Activated CD4-positive, alpha-beta T cell treated with anti-CD3 and anti-CD28 coated beads, Interleukin-2, amount 50 U/mL, for 16 hours (primary cell): ENCODE results near the gene TMEM184B.
A peak's percentile ranks its signal among the peaks of the same experiment; 100 is the strongest.
"Not testable (repeated sequence)": the region's sequence is repeated elsewhere in the genome, so short reads cannot be mapped to it uniquely, and the experiment has no call there.

Experiments
- DNase-seq: peaks from one replicate; pipeline ENCODE4 v3.0.0-alpha.2; 2020

Gene TMEM184B

GRCh38 chr22:38202437-38203089 is 70.2 kb downstream of the TMEM184B start:
- DNase-seq: peak; percentile 57

- peak; percentile 96 for DNase-seq
Measured at GRCh38 chr22:38201711-38202436, 70.9 kb downstream of the TMEM184B start, which contains the start of gene MAFF. Gene MAFF, plus strand, starts transcription at chr22:38201994. Its CDS starts 11,860 bp downstream, at chr22:38213854.

GRCh38 chr22:38201371-38201710 is 71.5 kb downstream of the TMEM184B start:
- DNase-seq: no peak

GRCh38 chr22:38199826-38200559 is 72.8 kb downstream of the TMEM184B start:
- no peak for DNase-seq

GRCh38 chr22:38196791-38197419 is 75.9 kb downstream of the TMEM184B start:
- no peak for DNase-seq

- DNase-seq: no peak
Measured at GRCh38 chr22:38193580-38193979, 79.2 kb downstream of the TMEM184B start.

- DNase-seq: no peak
Measured at GRCh38 chr22:38192475-38192863, 80.3 kb downstream of the TMEM184B start.

- DNase-seq: no peak
Measured at GRCh38 chr22:38191731-38192474, 80.9 kb downstream of the TMEM184B start.

- DNase-seq: no peak
Measured at GRCh38 chr22:38191055-38191454, 81.8 kb downstream of the TMEM184B start.

GRCh38 chr22:38190581-38190980 is 82.2 kb downstream of the TMEM184B start:
- DNase-seq: no peak

GRCh38 chr22:38189104-38189503 is 83.7 kb downstream of the TMEM184B start:
- no peak for DNase-seq

GRCh38 chr22:38187413-38188212 is 85.2 kb downstream of the TMEM184B start:
- DNase-seq: no peak

GRCh38 chr22:38186429-38186828 is 86.4 kb downstream of the TMEM184B start:
- no peak for DNase-seq

GRCh38 chr22:38184788-38185187 is 88.0 kb downstream of the TMEM184B start:
- DNase-seq: no peak

GRCh38 chr22:38181453-38182200 is 91.2 kb downstream of the TMEM184B start, which contains the start of gene PLA2G6:
Gene PLA2G6, minus strand, starts transcription at chr22:38181830. Its CDS starts 12,404 bp downstream, at chr22:38169426.
- DNase-seq: peak; percentile 100

- DNase-seq: peak; percentile 55
Measured at GRCh38 chr22:38180841-38181452, 91.9 kb downstream of the TMEM184B start.

GRCh38 chr22:38178605-38178937 is 94.2 kb downstream of the TMEM184B start:
- not testable (repeated sequence) for DNase-seq

GRCh38 chr22:38177926-38178604 is 94.7 kb downstream of the TMEM184B start:
- DNase-seq: peak; percentile 18

GRCh38 chr22:38177571-38177925 is 95.3 kb downstream of the TMEM184B start:
- DNase-seq: not testable (repeated sequence)

GRCh38 chr22:38177044-38177443 is 95.8 kb downstream of the TMEM184B start:
- no peak for DNase-seq
